SK-N-SH (cell line): Measurements from ENCODE around the gene KCNAB1. TPM values are rescaled to one million over a fixed set of nuclear protein-coding genes. Genes with fewer than 3 reads are reported as not detected.

Experiments
- CTCF ChIA-PET: fragments of 300-600, 350-600 bp; formaldehyde crosslinking; extraction: SDS; loops from one replicate; lab custom pipeline; 2021; lab: Yijun Ruan, JAX
- POLR2A ChIA-PET: fragments of 350-600 bp; sonication (Branson Sonifier 250); formaldehyde crosslinking; extraction: SDS; loops from one replicate; lab custom pipeline; 2020; ENCODE audit warnings: antibody characterized with exemption, inconsistent platforms; lab: Yijun Ruan, JAX
- DNase-seq: peaks from one replicate; pipeline ENCODE4 v3.0.0; 2012
- H2AFZ ChIP-seq: fragments of 200-600 bp; sonication (generic); 2 replicates; pipeline ENCODE4 v1.8.1; 2016; ENCODE audit warnings: antibody characterized with exemption, mild to moderate bottlenecking, low read depth
- H3F3A ChIP-seq: fragments of 200-600 bp; sonication (generic); replicated peaks from 2 replicates; pipeline ENCODE3; 2016; ENCODE audit warnings: antibody characterized with exemption, mild to moderate bottlenecking; ENCODE audit not compliant: insufficient read depth
- H3K27ac ChIP-seq, 2 experiments: fragments of 200-500 bp in 1 of 2; fragments of 200-600 bp in 1 of 2; sonication (Bioruptor generic) in 1 of 2; sonication (generic), shearing (Covaris generic) in 1 of 2; 2 replicates each; pipeline versions ENCODE4 v1.5.1 to v1.6.1; 2014 to 2016; ENCODE audit warnings: low read depth in 2 of 2, inconsistent platforms in 1 of 2, low read length in 1 of 2, mild to moderate bottlenecking in 1 of 2, mixed read lengths in 1 of 2
- H3K27me3 ChIP-seq: fragments of 200-600 bp; sonication (generic), shearing (Covaris generic); 2 replicates; pipeline ENCODE4 v1.6.1; 2016; ENCODE audit warnings: mixed run types; ENCODE audit not compliant: insufficient read depth
- H3K36me3 ChIP-seq, 2 experiments: fragments of 200-500 bp in 1 of 2; fragments of 200-600 bp in 1 of 2; sonication (Bioruptor generic) in 1 of 2; sonication (generic) in 1 of 2; replicated peaks in 1 of 2; 2 replicates each; pipeline versions ENCODE3 to v1.5.1; 2014 to 2016; ENCODE audit warnings: low read length in 1 of 2, mild to moderate bottlenecking in 1 of 2; ENCODE audit not compliant: insufficient read depth in 2 of 2, control insufficient read depth in 1 of 2
- H3K4me1 ChIP-seq, 2 experiments: fragments of 200-500 bp in 1 of 2; fragments of 200-600 bp in 1 of 2; sonication (Bioruptor generic) in 1 of 2; sonication (generic), shearing (Covaris generic) in 1 of 2; 2 replicates each; pipeline versions ENCODE4 v1.5.1 to v1.6.1; 2014 to 2016; ENCODE audit warnings: low read depth in 1 of 2, low read length in 1 of 2, mixed run types in 1 of 2; ENCODE audit not compliant: insufficient read depth in 2 of 2, control insufficient read depth in 1 of 2
- H3K4me2 ChIP-seq: fragments of 200-600 bp; sonication (generic), shearing (Covaris generic); 2 replicates; pipeline ENCODE4 v1.6.1; 2017; ENCODE audit warnings: mixed run types
- H3K4me3 ChIP-seq, 2 experiments: fragments of 200-500 bp in 1 of 2; fragments of 200-600 bp in 1 of 2; sonication (Bioruptor generic) in 1 of 2; sonication (generic), shearing (Covaris generic) in 1 of 2; 2 replicates each; pipeline versions ENCODE4 v1.5.1 to v1.8.1; 2014 to 2016; ENCODE audit warnings: low read depth in 2 of 2, inconsistent platforms in 1 of 2, low read length in 1 of 2, mild to moderate bottlenecking in 1 of 2, mixed read lengths in 1 of 2, moderate library complexity in 1 of 2
- H3K79me2 ChIP-seq: fragments of 200-600 bp; sonication (generic); 2 replicates; pipeline ENCODE4 v1.8.1; 2017; ENCODE audit warnings: mild to moderate bottlenecking; ENCODE audit not compliant: insufficient read depth
- H3K9ac ChIP-seq: fragments of 200-600 bp; sonication (generic); 2 replicates; pipeline ENCODE4 v1.6.1; 2017; ENCODE audit warnings: mixed run types
- H3K9me2 ChIP-seq: fragments of 200-600 bp; sonication (generic); 2 replicates; pipeline ENCODE4 v1.6.1; 2017; ENCODE audit warnings: mixed run types
- H3K9me3 ChIP-seq: fragments of 200-600 bp; sonication (generic); 2 replicates; pipeline ENCODE4 v1.6.1; 2017; ENCODE audit warnings: mixed run types, mild to moderate bottlenecking, moderate library complexity
- H4K20me1 ChIP-seq: fragments of 200-600 bp; sonication (generic); 2 replicates; pipeline ENCODE4 v1.6.1; 2017; ENCODE audit warnings: mild to moderate bottlenecking, mixed run types; ENCODE audit not compliant: insufficient read depth
- CTCF ChIP-seq: fragments of 200-600 bp; sonication (generic); IDR thresholded peaks from 2 replicates; pipeline ENCODE4 v1.6.1; 2017; ENCODE audit warnings: antibody characterized with exemption, mild to moderate bottlenecking, moderate library complexity
- ELF1 ChIP-seq: IDR thresholded peaks from 2 replicates; pipeline ENCODE4 v1.4.0; 2012
- FOSL2 ChIP-seq: IDR thresholded peaks from 2 replicates; pipeline ENCODE4 v1.4.0; 2012; ENCODE audit warnings: low read depth, mild to moderate bottlenecking, moderate library complexity, borderline replicate concordance
- SIN3A ChIP-seq: IDR thresholded peaks from 2 replicates; pipeline ENCODE4 v1.6.1; 2012; ENCODE audit warnings: low read depth, mild to moderate bottlenecking, low read length, moderate library complexity, borderline replicate concordance
- SMC3 ChIP-seq: IDR thresholded peaks from 2 replicates; pipeline ENCODE4 v1.6.1; 2012; ENCODE audit warnings: low read depth, low read length, improper control_type of control experiment
- TCF12 ChIP-seq: IDR thresholded peaks from 2 replicates; pipeline ENCODE4 v1.4.0; 2012
- YY1 ChIP-seq: IDR thresholded peaks from 2 replicates; pipeline ENCODE4 v1.4.0; 2012; ENCODE audit warnings: low read depth, mild to moderate bottlenecking
- WGBS: methylation state at CpG from one replicate; pipeline ENCODE4 v1.1.6; 2017; ENCODE audit warnings: low lambda C conversion rate; 5-methylcytosine and 5-hydroxymethylcytosine counted together
- polyA plus RNA-seq, 3 experiments: library from polyadenylated mRNA; depleted of rRNA; stranded (reverse); fragments of >200 nt; gene quantifications; 2 replicates each; pipeline ENCODE4 v1.2.3, GENCODE V29; 2012
- TF ChIP-seq, protein P1 (sequence below): IDR thresholded peaks from 2 replicates; pipeline ENCODE4; 2012
- TF ChIP-seq, protein P2 (sequence below): IDR thresholded peaks from 2 replicates; pipeline ENCODE4 v1.4.0; 2012; ENCODE audit warnings: low read depth, borderline replicate concordance

KCNAB1 gene
- polyA plus RNA-seq, 1 of the 3 experiments (the other 2 are of a cell fraction) = 82.1 TPM

DNA sequence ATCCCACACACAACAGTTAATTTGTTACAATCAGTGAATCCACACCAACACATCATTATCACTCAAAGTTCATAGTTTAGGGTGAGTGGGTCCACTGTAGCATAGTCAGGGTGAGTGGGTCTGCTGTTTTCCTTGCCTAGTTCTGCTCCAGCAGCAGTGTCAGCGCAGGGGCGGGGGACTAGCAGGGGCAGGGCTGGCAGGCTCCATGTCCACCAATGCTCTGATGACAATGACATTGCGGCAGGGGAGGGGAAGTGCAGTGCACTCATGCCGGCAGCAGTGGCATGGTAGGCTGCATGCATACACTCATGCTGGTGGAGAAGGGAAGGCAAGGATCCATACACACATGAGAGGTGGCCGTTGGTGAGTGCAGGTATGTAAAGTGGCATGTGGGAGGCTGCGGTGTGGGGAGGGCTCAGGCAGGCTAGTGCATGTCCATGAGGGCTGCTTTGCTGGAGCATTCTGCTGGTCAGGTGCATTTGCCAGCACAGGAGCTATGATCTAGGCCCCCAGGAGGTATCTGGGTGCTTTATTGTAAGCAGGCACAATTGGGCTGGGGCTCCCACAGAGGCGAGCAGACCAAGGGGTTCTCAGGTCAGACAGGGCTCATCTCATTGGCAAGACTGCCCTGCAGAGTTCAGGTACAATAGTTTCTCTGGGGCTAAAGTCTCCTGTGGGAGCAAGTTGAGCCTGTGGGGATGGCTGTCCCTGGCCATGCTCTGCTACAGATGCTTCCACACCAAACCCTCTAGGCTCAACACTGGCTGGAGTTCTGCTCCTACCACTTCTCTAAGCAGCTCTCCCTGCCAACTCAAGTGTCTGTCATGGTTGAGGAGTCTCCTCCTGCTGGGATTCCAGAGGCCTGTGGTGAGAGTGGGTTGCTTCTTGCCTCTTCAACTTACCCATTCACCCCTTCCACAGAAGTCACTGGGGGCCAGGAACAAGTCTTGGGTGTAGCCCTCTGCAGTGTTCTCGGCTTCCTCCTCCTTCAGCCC, 81.3 kb downstream of the KCNAB1 start:
- TF ChIP-seq, protein P1, sequence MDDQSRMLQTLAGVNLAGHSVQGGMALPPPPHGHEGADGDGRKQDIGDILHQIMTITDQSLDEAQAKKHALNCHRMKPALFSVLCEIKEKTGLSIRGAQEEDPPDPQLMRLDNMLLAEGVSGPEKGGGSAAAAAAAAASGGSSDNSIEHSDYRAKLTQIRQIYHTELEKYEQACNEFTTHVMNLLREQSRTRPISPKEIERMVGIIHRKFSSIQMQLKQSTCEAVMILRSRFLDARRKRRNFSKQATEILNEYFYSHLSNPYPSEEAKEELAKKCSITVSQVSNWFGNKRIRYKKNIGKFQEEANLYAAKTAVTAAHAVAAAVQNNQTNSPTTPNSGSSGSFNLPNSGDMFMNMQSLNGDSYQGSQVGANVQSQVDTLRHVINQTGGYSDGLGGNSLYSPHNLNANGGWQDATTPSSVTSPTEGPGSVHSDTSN = no peak
- TF ChIP-seq TCF12 (no peak), SMC3 (no peak), CTCF (no peak)
- TF ChIP-seq, all 33 proteins: peak for 0
- Histone ChIP-seq H3K79me2 (no peaks in the 10 kb centered on the region), H3K27me3 (no peaks in the 10 kb centered on the region), H3K4me3 (no peak overlapping the region), H3K9ac (no peak overlapping the region), H3F3A (peaks cover 4% of the 10 kb centered on the region), H3K4me2 (no peak overlapping the region), H3K9me2 (no peaks in the 10 kb centered on the region), H3K9me3 (0 out of 2 replicates have a peak, but pooled peaks cover 5% of the 10 kb centered on the region), H4K20me1 (no peaks in the 10 kb centered on the region), H2AFZ (no peak overlapping the region), H3K4me1 (peaks cover 0 to under 1% of the 10 kb centered on the region in 2 experiments; a peak in 1 of 4 replicates), H3K36me3 (no peaks in the 10 kb centered on the region), H3K27ac (no peak overlapping the region)
- POLR2A ChIA-PET = no interaction called here
- CTCF ChIA-PET = no interaction called here
- no peak for DNase-seq
- WGBS = 68% methylated on average over 6 of the region's 8 CpGs

GRCh38 chr3:156206157-156206556, 85.8 kb downstream of the KCNAB1 start:
- ChIA-PET CTCF (no interaction called here), POLR2A (no interaction called here)
- no peaks in the 10 kb centered on the region for H3K79me2 ChIP-seq
- no peak for DNase-seq
- 0 out of 2 replicates have a peak overlapping the region, but pooled peaks have one; percentile 7 for H2AFZ ChIP-seq
- H3K27me3 ChIP-seq = no peaks in the 10 kb centered on the region
- no peaks in the 10 kb centered on the region for H3K9me3 ChIP-seq
- H4K20me1 ChIP-seq = no peaks in the 10 kb centered on the region
- H3K9ac ChIP-seq = no peak overlapping the region
- no peak overlapping the region for H3K4me2 ChIP-seq
- peak overlapping the region in 1 of 2 experiments; percentile 94; a peak in 2 of 4 replicates for H3K27ac ChIP-seq
- TF ChIP-seq, protein P2, sequence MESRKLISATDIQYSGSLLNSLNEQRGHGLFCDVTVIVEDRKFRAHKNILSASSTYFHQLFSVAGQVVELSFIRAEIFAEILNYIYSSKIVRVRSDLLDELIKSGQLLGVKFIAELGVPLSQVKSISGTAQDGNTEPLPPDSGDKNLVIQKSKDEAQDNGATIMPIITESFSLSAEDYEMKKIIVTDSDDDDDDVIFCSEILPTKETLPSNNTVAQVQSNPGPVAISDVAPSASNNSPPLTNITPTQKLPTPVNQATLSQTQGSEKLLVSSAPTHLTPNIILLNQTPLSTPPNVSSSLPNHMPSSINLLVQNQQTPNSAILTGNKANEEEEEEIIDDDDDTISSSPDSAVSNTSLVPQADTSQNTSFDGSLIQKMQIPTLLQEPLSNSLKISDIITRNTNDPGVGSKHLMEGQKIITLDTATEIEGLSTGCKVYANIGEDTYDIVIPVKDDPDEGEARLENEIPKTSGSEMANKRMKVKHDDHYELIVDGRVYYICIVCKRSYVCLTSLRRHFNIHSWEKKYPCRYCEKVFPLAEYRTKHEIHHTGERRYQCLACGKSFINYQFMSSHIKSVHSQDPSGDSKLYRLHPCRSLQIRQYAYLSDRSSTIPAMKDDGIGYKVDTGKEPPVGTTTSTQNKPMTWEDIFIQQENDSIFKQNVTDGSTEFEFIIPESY = no peak
- TF ChIP-seq FOSL2 (no peak), CTCF (no peak), ELF1 (no peak), YY1 (no peak), SIN3A (no peak)
- peaks cover 35% of the 10 kb centered on the region for H3F3A ChIP-seq
- H3K4me3 ChIP-seq = no peak overlapping the region
- no peaks in the 10 kb centered on the region for H3K36me3 ChIP-seq
- peaks cover 0 to 15% of the 10 kb centered on the region in 2 experiments; a peak in 2 of 4 replicates for H3K4me1 ChIP-seq
- no peaks in the 10 kb centered on the region for H3K9me2 ChIP-seq
